Activated T-cell treated with anti-CD3 and anti-CD28 coated beads, Interleukin-2, amount 50 U/mL, for 4 hours (primary cell): ENCODE data around the gene ZNF835. TPM values are rescaled to one million over a fixed set of nuclear protein-coding genes. Genes with fewer than 3 reads are reported as not detected.

ENCODE experiments used
- ATAC-seq, 2 donors: fragments of 200-7000 bp; cut with Tn5 transposase; one replicate each; pipeline ENCODE4 v1.10.0; 2021
- DNase-seq: peaks from one replicate; pipeline ENCODE4 v3.0.0-alpha.2; 2020
- H3K27me3 Mint-ChIP-seq: one replicate; pipeline ENCODE4 v1.8.0; 2021; ENCODE audit warnings: low read depth, mixed read lengths
- H3K36me3 Mint-ChIP-seq: one replicate; pipeline ENCODE4 v1.8.0; 2022; ENCODE audit warnings: mixed read lengths; ENCODE audit not compliant: insufficient read depth
- H3K4me1 Mint-ChIP-seq: one replicate; pipeline ENCODE4 v1.8.0; 2021; ENCODE audit warnings: low read depth, mixed read lengths
- H3K4me3 Mint-ChIP-seq: one replicate; pipeline ENCODE4 v1.8.0; 2021; ENCODE audit warnings: mild to moderate bottlenecking, moderate library complexity, mixed read lengths
- H3K9me3 Mint-ChIP-seq: one replicate; pipeline ENCODE4 v1.8.0; 2021; ENCODE audit warnings: mixed read lengths
- total RNA-seq, 3 donors: library from RNA; stranded (reverse); gene quantifications; one replicate each; pipeline ENCODE4 v1.2.1, GENCODE V29; 2021

The ZNF835 gene
- total RNA-seq, 3 donors from 2014 or later: 1.7 to 3.4 (median 2.7) TPM

DNA sequence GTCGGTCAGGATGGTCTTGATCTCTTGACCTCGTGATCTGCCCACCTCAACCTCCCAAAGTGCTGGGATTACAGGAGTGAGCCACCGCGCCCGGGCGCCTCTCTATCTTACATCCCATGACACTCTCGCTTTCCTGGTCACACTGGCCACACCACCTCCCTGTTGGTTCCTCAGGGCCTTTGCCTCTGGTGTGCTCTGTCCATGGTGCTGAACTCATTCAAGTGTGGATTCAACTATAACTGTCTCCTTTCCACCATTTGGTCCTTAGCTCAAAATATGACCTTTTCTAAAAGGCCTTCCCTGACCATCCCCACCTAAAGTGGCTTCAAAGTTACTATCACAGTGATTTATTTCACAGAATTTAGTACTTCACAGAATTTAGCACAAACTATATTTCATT lies 32.3 kb downstream of the ZNF835 start:
- peaks cover 8% of the 10 kb centered on the region for H3K27me3 Mint-ChIP-seq
- no peak for ATAC-seq
- DNase-seq: no peak
- peaks cover 6% of the 10 kb centered on the region for H3K36me3 Mint-ChIP-seq
- peaks cover 44% of the 10 kb centered on the region for H3K9me3 Mint-ChIP-seq
- no peak overlapping the region for H3K4me3 Mint-ChIP-seq
- H3K4me1 Mint-ChIP-seq: no peaks in the 10 kb centered on the region

DNA sequence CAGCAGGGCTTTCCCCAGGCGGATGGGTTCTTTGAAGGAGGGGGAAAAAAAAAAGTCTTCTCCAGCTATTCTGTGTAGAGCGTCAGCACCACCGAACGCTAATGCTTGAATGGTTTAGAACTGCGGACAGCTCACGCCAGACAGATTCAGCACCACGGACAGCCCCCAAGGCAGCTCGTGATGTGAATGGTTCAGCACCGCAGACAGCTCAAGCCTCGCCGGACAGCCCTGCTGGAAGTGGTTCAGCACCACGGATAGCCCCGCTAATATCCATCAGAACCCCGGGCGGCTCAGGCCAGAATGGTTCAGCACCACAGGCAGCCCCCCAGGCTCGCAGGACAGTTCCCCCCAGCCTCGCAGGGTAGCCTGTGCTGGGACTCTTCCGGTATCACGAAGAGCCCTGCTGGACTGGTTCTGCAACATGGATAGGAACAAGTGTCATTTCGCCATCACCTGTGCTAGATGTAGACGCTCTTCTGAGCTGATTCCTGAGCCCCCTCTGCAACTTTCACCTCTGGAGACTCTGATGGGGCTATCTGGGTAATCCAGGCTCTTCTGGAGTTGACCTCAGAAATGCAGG lies 33.5 kb downstream of the ZNF835 start:
- H3K27me3 Mint-ChIP-seq: no peaks in the 10 kb centered on the region
- H3K4me3 Mint-ChIP-seq: no peak overlapping the region
- H3K4me1 Mint-ChIP-seq: no peaks in the 10 kb centered on the region
- H3K36me3 Mint-ChIP-seq: peaks cover 4% of the 10 kb centered on the region
- DNase-seq: no peak
- H3K9me3 Mint-ChIP-seq: peaks cover 49% of the 10 kb centered on the region
- no peak for ATAC-seq

DNA sequence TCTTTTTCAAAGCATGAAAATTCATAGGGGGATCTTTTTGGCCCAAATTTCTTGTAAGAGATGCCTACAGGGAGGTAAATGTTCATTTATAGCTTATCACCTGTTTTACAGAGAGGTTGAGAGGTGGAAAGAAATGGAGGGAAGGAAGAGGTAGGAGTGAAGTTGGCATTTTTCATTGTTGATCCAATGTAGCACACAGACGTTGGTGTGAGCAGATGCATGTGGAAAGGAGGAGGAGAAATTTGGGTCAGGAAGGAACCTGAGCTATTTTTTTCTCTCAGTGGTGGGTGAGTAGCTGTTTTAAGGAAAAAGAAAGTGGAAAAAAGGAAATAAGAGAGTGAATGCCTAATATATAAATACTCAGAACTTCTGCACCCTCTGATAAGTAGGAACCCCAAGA lies 38.5 kb downstream of the ZNF835 start:
- Mint-ChIP-seq H3K4me3 (no peak overlapping the region), H3K9me3 (peaks cover 63% of the 10 kb centered on the region), H3K27me3 (no peaks in the 10 kb centered on the region), H3K36me3 (peaks cover 5% of the 10 kb centered on the region), H3K4me1 (no peaks in the 10 kb centered on the region)
- DNase-seq (no peak), ATAC-seq (no peak)

DNA sequence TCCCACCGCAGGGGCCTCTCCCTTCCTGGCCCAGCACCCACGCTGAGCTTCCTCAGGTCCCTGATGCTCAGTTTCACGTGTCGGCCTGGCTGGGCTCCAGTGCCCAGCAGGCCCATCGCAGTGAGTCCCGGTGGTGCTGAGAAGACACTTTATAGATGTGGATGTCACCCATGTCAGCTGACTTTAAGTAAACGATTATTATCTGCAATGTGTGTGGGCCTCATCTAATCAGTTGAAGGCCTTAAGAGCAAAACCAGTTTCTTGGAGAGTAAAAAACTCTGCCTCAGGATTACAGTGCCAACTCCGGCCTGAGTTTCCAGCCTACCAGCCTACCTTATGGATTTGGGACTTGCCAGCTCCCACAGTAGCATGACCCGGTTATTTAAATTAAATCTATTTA lies 45.8 kb downstream of the ZNF835 start:
- H3K9me3 Mint-ChIP-seq: peaks cover 59% of the 10 kb centered on the region
- H3K4me3 Mint-ChIP-seq: no peak overlapping the region
- no peak for DNase-seq
- no peak for ATAC-seq
- peaks cover 36% of the 10 kb centered on the region for H3K36me3 Mint-ChIP-seq
- no peaks in the 10 kb centered on the region for H3K4me1 Mint-ChIP-seq
- no peaks in the 10 kb centered on the region for H3K27me3 Mint-ChIP-seq

DNA sequence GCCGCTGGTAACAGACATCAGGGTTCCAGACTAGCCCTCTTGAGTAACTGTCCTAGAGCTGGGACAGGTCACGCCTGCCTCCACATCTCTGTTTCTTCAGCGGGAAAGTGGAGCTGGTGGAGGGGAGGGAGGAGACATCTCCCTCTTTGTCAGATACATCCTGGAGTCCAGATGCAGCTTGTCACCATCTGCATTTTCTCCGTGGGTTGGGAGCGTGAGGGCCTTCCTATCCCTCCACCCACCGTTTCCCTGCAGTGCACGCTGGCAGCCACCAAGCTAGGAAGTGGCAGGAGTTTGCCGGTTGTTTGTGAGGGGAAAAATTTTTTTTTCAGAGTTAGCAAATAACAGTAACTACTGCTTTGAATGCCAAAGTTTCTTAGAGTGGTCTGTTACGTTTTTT lies 48.6 kb downstream of the ZNF835 start:
- ATAC-seq (no peak), DNase-seq (no peak)
- H3K4me1 Mint-ChIP-seq: no peaks in the 10 kb centered on the region
- H3K27me3 Mint-ChIP-seq: no peaks in the 10 kb centered on the region
- peaks cover 52% of the 10 kb centered on the region for H3K36me3 Mint-ChIP-seq
- peaks cover 55% of the 10 kb centered on the region for H3K9me3 Mint-ChIP-seq
- no peak overlapping the region for H3K4me3 Mint-ChIP-seq

DNA sequence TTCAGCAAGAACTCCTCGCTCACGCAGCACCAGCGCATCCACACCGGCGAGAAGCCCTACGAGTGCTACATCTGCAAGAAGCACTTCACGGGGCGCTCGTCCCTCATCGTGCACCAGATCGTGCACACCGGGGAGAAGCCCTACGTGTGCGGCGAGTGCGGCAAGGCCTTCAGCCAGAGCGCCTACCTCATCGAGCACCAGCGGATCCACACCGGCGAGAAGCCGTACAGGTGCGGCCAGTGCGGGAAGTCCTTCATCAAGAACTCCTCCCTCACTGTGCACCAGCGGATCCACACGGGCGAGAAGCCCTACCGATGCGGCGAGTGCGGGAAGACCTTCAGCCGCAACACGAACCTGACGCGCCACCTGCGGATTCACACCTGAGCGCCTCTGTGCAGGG lies 49.2 kb downstream of the ZNF835 start:
- H3K36me3 Mint-ChIP-seq: peaks cover 59% of the 10 kb centered on the region
- H3K9me3 Mint-ChIP-seq: peaks cover 55% of the 10 kb centered on the region
- H3K4me1 Mint-ChIP-seq: no peaks in the 10 kb centered on the region
- ATAC-seq (no peak), DNase-seq (no peak)
- H3K4me3 Mint-ChIP-seq: no peak overlapping the region
- no peaks in the 10 kb centered on the region for H3K27me3 Mint-ChIP-seq

DNA sequence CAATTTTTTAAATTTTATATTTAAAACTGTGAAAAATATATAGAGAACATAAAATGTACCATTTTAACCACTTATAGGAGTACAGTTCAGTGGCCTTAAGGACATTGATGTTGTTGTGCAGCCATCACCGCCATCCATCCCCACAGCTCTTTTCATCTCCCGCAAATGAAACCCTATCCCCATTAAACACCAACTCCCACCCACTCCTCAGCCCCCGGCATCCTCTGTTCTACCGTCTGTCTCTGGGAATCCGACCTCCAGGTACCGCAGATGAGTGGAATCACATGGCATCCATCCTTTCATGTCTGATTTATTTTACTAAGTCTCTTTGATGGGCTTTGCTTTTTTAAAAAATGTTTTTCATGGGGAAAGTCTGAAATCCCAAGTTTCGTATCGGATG lies 52.4 kb downstream of the ZNF835 start:
- Mint-ChIP-seq H3K27me3 (no peaks in the 10 kb centered on the region), H3K4me3 (no peak overlapping the region), H3K36me3 (peaks cover 84% of the 10 kb centered on the region), H3K9me3 (peaks cover 71% of the 10 kb centered on the region), H3K4me1 (no peaks in the 10 kb centered on the region)
- DNase-seq: no peak
- no peak for ATAC-seq

DNA sequence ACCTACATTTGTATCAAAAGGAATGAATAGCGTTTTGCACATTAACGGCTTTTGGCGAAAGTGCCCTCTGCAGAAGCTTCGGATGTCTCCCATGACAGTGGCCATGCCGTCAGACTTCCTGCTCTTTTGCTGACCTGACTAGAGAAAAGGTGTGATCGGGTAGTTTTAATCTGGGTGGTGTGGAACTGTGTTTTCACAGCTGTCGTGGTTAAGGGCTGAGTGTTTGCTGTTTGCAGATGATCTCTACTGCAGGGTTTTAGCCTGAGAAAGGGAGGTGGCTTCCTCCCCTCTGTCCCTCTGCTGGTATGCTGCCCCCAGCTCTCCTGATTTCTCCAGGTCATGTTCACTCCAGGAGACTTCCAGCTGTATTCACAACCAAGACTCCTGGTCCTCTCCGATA lies 54.0 kb downstream of the ZNF835 start:
- no peaks in the 10 kb centered on the region for H3K27me3 Mint-ChIP-seq
- H3K4me1 Mint-ChIP-seq: no peaks in the 10 kb centered on the region
- peaks cover 74% of the 10 kb centered on the region for H3K9me3 Mint-ChIP-seq
- peaks cover 85% of the 10 kb centered on the region for H3K36me3 Mint-ChIP-seq
- ATAC-seq (no peak), DNase-seq (no peak)
- H3K4me3 Mint-ChIP-seq: no peak overlapping the region

DNA sequence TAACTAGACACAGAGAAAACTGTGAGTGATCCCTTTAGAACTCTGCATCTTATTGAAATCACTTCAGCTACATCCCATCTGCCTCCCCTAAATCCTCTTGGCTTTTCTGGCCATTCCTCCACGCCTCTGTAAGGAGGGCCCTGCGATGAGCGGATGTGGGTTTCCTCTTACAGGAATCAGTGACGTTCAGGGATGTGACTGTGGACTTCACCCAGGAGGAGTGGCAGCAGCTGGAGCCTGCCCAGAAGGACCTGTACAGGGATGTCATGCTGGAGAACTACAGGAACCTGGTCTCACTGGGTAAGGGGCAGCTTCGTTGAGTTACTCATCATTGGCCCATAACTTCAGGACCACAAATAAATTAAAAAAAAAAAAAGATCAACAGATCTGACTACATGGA lies 57.9 kb downstream of the ZNF835 start:
- no peak for ATAC-seq
- Mint-ChIP-seq H3K27me3 (no peaks in the 10 kb centered on the region), H3K36me3 (peaks cover 84% of the 10 kb centered on the region), H3K9me3 (peaks cover 82% of the 10 kb centered on the region), H3K4me1 (peaks cover 3% of the 10 kb centered on the region), H3K4me3 (no peak overlapping the region)
- no peak for DNase-seq

DNA sequence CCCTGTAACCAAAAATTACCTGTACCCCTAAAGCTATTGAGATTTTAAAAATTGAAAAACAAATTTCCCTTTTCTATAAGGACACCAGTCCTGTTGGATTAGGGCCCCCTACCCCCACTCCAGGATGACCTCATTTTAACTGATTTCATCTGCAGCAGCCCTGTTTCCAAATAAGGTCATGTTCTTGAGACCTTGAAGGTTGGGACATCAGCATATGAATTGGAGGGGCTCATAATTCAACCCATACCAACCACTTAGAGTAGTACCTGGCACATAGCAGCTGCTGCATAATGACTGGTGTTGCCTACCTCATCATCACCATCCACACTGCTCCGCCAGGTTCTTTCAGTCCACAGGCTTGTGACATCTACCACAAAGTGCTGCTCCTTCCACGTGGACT lies 58.8 kb downstream of the ZNF835 start:
- no peak for DNase-seq
- H3K36me3 Mint-ChIP-seq: peaks cover 83% of the 10 kb centered on the region
- no peak for ATAC-seq
- H3K4me1 Mint-ChIP-seq: peaks cover 3% of the 10 kb centered on the region
- no peaks in the 10 kb centered on the region for H3K27me3 Mint-ChIP-seq
- H3K4me3 Mint-ChIP-seq: no peak overlapping the region
- peaks cover 83% of the 10 kb centered on the region for H3K9me3 Mint-ChIP-seq

Other genes starting within 250 kb of the ZNF835 start
- gene ZNF667, start 194.4 kb downstream of the ZNF835 start, total RNA-seq: 1 to 10 TPM in 1 of 3 donors, under 1 TPM in 2; 0.82 to 1.7 (median 0.92) TPM
- gene ZNF471, start 163.9 kb downstream of the ZNF835 start, total RNA-seq: under 1 TPM; 0.23 to 0.40 (median 0.33) TPM
- gene ZFP28, start 132.8 kb downstream of the ZNF835 start, total RNA-seq: 1 to 10 TPM; 1.1 to 2.3 (median 1.4) TPM
- 1 to 10 TPM; 1.4 to 1.8 (median 1.7) TPM for gene ZNF470, start 104.3 kb downstream of the ZNF835 start, total RNA-seq
- gene ZNF71, start 76.5 kb downstream of the ZNF835 start, total RNA-seq: 1 to 10 TPM; 6.3 to 7.1 (median 6.4) TPM
- gene SMIM17, start 28.6 kb downstream of the ZNF835 start, total RNA-seq: not detected
- gene PEG3, start 169.0 kb upstream of the ZNF835 start, total RNA-seq: under 1 TPM; 0.11 to 0.27 (median 0.18) TPM
- gene ZIM2, start 169.0 kb upstream of the ZNF835 start, total RNA-seq: not detected